Activated CD8-positive, alpha-beta T cell treated with anti-CD3 and anti-CD28 coated beads for 36 hours (primary cell): ENCODE measurements around the gene SERPING1. TPM values are rescaled to one million over a fixed set of nuclear protein-coding genes. Genes with fewer than 3 reads are reported as not detected.

ENCODE experiments used
- ATAC-seq: fragments of 200-7000 bp; cut with Tn5 transposase; one replicate; pipeline ENCODE4 v1.10.0; 2021; ENCODE audit warnings: mild to moderate bottlenecking, moderate library complexity
- CTCF ChIA-PET: fragments of 350-600 bp; sonication (Branson Sonifier 250); formaldehyde crosslinking; loops from one replicate; lab custom pipeline; 2021; ENCODE audit warnings: antibody characterized with exemption; lab: Charles Lee
- POLR2A ChIA-PET: fragments of 350-600 bp; sonication (Branson Sonifier 250); formaldehyde crosslinking; loops from one replicate; lab custom pipeline; 2021; ENCODE audit warnings: antibody characterized with exemption; lab: Charles Lee
- DNase-seq: peaks from one replicate; pipeline ENCODE4 v3.0.0-alpha.2; 2020
- H3K27ac Mint-ChIP-seq: one replicate; pipeline ENCODE4 v1.8.0; 2021; ENCODE audit warnings: mild to moderate bottlenecking, mixed read lengths
- H3K27me3 Mint-ChIP-seq: one replicate; pipeline ENCODE4 v1.8.0; 2021; ENCODE audit warnings: mixed read lengths
- H3K36me3 Mint-ChIP-seq: one replicate; pipeline ENCODE4 v1.8.0; 2021; ENCODE audit warnings: low read depth, mixed read lengths
- H3K4me1 Mint-ChIP-seq: one replicate; pipeline ENCODE4 v1.8.0; 2021; ENCODE audit warnings: low read depth, mixed read lengths
- H3K4me3 Mint-ChIP-seq: one replicate; pipeline ENCODE4 v1.8.0; 2021; ENCODE audit warnings: mild to moderate bottlenecking, moderate library complexity, mixed read lengths
- H3K9me3 Mint-ChIP-seq: one replicate; pipeline ENCODE4 v1.8.0; 2021; ENCODE audit warnings: mixed read lengths
- intact Hi-C: fragments of 100-400 bp; cut with micrococcal nuclease; formaldehyde crosslinking; loops from one replicate; pipeline ENCODE4 v1.10.0; 2022
- total RNA-seq, 2 experiments: library from RNA; stranded (reverse); gene quantifications; one replicate each; pipeline ENCODE4 v1.2.3, GENCODE V29; 2021
- TF ChIP-seq, protein P1 (sequence below): fragments of 200-600 bp; IDR thresholded peaks from one replicate; pipeline ENCODE4 v1.8.0; 2022; ENCODE audit warnings: antibody characterized with exemption, mild to moderate bottlenecking

Gene SERPING1
- total RNA-seq, 2 experiments from 2014 or later, result not detected

DNA sequence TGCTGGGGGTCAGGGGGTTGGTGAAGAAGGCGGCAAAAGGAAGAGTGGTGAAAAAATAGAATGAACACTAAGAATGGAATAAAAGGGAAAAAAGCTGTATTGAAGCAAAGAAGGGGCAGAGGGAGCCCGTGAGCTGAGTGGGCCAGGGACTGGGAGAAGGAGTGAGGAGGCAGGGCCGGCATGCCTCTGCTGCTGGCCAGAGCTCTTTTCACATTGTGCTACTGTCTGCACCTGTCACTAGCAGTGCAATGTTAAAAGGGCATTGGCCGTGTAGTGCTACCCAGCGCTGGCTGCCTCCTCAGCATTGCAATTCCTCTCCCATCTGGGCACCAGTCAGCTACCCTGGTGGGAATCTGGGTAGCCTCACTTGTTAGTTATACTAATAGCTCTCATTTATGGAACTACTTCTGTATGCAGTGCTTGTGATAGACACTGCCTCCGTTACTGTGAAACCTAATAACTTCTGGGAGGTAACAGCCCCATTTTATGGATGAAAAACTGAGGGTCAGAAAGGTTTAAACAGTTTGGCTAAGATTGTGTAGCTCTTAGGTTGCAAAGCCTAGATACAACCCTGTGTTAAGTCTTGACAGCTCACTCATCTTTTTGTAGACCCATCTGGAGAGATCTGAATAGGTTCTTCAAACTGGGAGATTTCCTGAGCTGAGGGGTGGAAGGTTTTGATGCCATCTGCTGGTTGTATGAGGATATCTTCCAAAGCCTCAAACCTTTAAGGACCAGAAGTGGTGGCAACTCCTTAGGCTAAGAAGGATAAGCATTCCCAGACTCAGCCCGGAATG is 43.7 kb downstream of the SERPING1 start:
- Mint-ChIP-seq H3K27ac (no peak overlapping the region), H3K4me1 (peaks cover 21% of the 10 kb centered on the region), H3K36me3 (no peaks in the 10 kb centered on the region), H3K9me3 (no peaks in the 10 kb centered on the region), H3K4me3 (no peak overlapping the region), H3K27me3 (peaks cover 40% of the 10 kb centered on the region)
- POLR2A ChIA-PET, result interaction anchor here (1.0 to 3.8 kb wide), 4 partner anchors 8 to 94 kb away, joined by 3 to 33 read pairs (median 6); partner anchors contain the start of genes CLP1 and UBE2L6
- CTCF ChIA-PET, result interaction anchor here (0.7 to 11.7 kb wide), 38 partner anchors 8 to 298 kb away, joined by 3 to 346 read pairs (median 5); partner anchors contain the start of genes RTN4RL2, UBE2L6 and YPEL4
- ATAC-seq (peak; percentile 34), DNase-seq (peak; percentile 32)
- intact Hi-C loops, result loop anchor here (1.0 kb wide), 1 partner anchor 73 kb away; no protein-coding TSS in a partner anchor
- TF ChIP-seq, protein P1, sequence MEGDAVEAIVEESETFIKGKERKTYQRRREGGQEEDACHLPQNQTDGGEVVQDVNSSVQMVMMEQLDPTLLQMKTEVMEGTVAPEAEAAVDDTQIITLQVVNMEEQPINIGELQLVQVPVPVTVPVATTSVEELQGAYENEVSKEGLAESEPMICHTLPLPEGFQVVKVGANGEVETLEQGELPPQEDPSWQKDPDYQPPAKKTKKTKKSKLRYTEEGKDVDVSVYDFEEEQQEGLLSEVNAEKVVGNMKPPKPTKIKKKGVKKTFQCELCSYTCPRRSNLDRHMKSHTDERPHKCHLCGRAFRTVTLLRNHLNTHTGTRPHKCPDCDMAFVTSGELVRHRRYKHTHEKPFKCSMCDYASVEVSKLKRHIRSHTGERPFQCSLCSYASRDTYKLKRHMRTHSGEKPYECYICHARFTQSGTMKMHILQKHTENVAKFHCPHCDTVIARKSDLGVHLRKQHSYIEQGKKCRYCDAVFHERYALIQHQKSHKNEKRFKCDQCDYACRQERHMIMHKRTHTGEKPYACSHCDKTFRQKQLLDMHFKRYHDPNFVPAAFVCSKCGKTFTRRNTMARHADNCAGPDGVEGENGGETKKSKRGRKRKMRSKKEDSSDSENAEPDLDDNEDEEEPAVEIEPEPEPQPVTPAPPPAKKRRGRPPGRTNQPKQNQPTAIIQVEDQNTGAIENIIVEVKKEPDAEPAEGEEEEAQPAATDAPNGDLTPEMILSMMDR, result peak; percentile 41

DNA sequence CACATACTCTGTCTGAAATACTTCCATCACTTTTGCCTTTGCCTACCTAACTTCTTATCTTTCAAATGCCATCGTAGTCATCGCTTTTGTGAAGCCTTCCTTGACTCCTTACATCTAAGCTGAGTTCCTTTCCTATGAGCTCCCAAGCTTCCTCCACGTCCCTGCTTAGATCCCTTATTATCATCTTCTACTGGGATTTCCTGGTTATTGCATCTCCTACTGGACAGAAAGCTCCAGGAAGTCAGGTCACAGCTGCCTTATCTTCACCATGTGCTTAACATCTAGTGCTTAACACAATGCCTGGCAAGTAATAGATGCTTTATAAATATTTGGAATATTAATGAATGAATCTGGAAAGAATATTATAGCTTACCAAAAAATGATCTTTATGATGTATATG is 46.3 kb downstream of the SERPING1 start:
- no peak for ATAC-seq
- intact Hi-C loops, result no loop called here
- Mint-ChIP-seq H3K4me3 (no peak overlapping the region), H3K27me3 (peaks cover 49% of the 10 kb centered on the region), H3K4me1 (peaks cover 33% of the 10 kb centered on the region), H3K9me3 (no peaks in the 10 kb centered on the region), H3K27ac (no peak overlapping the region), H3K36me3 (no peaks in the 10 kb centered on the region)
- DNase-seq, result no peak
- POLR2A ChIA-PET, result interaction anchor here (0.7 to 1.5 kb wide), 2 partner anchors 76 to 930 kb away, joined by 3 to 11 read pairs; partner anchors contain the start of gene UBE2L6
- CTCF ChIA-PET, result interaction anchor here (0.7 to 11.7 kb wide), 38 partner anchors 8 to 300 kb away, joined by 3 to 346 read pairs (median 5); partner anchors contain the start of gene UBE2L6
- TF ChIP-seq, protein P1, result no peak

GRCh38 chr11:57644748-57645688 is 47.5 kb downstream of the SERPING1 start:
- no peak overlapping the region for H3K4me3 Mint-ChIP-seq
- POLR2A ChIA-PET, result interaction anchor here (1.5 to 2.7 kb wide), 2 partner anchors 77 kb away, joined by 11 to 12 read pairs; partner anchors contain the start of gene UBE2L6
- TF ChIP-seq, protein P1, result peak; percentile 78
- intact Hi-C loops, result no loop called here
- peaks cover 36% of the 10 kb centered on the region for H3K4me1 Mint-ChIP-seq
- no peak overlapping the region for H3K27ac Mint-ChIP-seq
- H3K36me3 Mint-ChIP-seq, result no peaks in the 10 kb centered on the region
- no peaks in the 10 kb centered on the region for H3K9me3 Mint-ChIP-seq
- CTCF ChIA-PET, result interaction anchor here (0.5 to 11.7 kb wide), 52 partner anchors 8 to 299 kb away, joined by 3 to 346 read pairs (median 4); partner anchors contain the start of genes CLP1 and UBE2L6
- H3K27me3 Mint-ChIP-seq, result peaks cover 48% of the 10 kb centered on the region
- DNase-seq (peak; percentile 93), ATAC-seq (peak; percentile 71)

GRCh38 chr11:57645689-57646085 is 48.2 kb downstream of the SERPING1 start:
- DNase-seq (no peak), ATAC-seq (no peak)
- ChIA-PET CTCF (interaction anchor here (1.6 to 11.7 kb wide), 12 partner anchors 10 to 188 kb away, joined by 6 to 346 read pairs (median 17); partner anchors contain the start of gene UBE2L6), POLR2A (interaction anchor here (2.7 kb wide), 1 partner anchor 77 kb away, joined by 12 read pairs; the partner anchor contains the start of gene UBE2L6)
- intact Hi-C loops, result no loop called here
- Mint-ChIP-seq H3K9me3 (no peaks in the 10 kb centered on the region), H3K27ac (no peak overlapping the region), H3K4me3 (no peak overlapping the region), H3K36me3 (no peaks in the 10 kb centered on the region), H3K27me3 (peaks cover 48% of the 10 kb centered on the region), H3K4me1 (peaks cover 38% of the 10 kb centered on the region)
- TF ChIP-seq, protein P1, result no peak
